HepG2 (cell line): ENCODE results near the gene KIF2C. TPM values are rescaled to one million over a fixed set of nuclear protein-coding genes. Genes with fewer than 3 reads are reported as not detected.

Experiments
- ATAC-seq: fragments of 200-7000 bp; cut with Tn5 transposase; 3 replicates; pipeline ENCODE4 v1.9.1; 2020; ENCODE audit warnings: mild to moderate bottlenecking, moderate library complexity
- BruUV-seq: library from RNA; stranded (reverse); fragments of 400-500 nt; replicated peaks from 2 replicates; lab custom pipeline; 2021; lab: Mats Ljungman, UMichigan
- CTCF ChIA-PET: fragments of 300-600 bp; formaldehyde crosslinking; extraction: SDS; loops from one replicate; lab custom pipeline; 2021; ENCODE audit warnings: low total read pairs, inconsistent platforms, low intra/inter-chr PET ratio; lab: Yijun Ruan, JAX
- POLR2A ChIA-PET: fragments of 350-600 bp; sonication (Branson Sonifier 250); formaldehyde crosslinking; loops from one replicate; lab custom pipeline; 2020; ENCODE audit warnings: antibody characterized with exemption, inconsistent platforms; lab: Yijun Ruan, JAX
- DNase-seq: peaks from one replicate; pipeline ENCODE4 v3.0.0-alpha.2; 2015; ENCODE audit warnings: low spot score
- FAIRE-seq: peaks from 3 replicates; lab custom pipeline; 2011; peaks lifted over from hg19 to GRCh38; lab: Jason Lieb, UNC
- H2AFZ ChIP-seq: one replicate; pipeline ENCODE4 v1.6.1; 2011; ENCODE audit warnings: low read length, inconsistent platforms
- H3K27ac ChIP-seq: fragments of 300-600 bp; 3 replicates; pipeline ENCODE4 v1.8.0; 2011; ENCODE audit warnings: mixed run types, mild to moderate bottlenecking, mixed read lengths, low read length, inconsistent platforms; ENCODE audit not compliant: insufficient read depth; ENCODE audit errors: extremely low read length
- H3K27me3 ChIP-seq, 2 experiments: fragments of 200-600 bp in 1 of 2; 2 replicates in 1 of 2; 3 replicates in 1 of 2; pipeline versions ENCODE4 v1.6.0 to v1.8.0; 2011; ENCODE audit warnings: low read length in 2 of 2, mild to moderate bottlenecking in 2 of 2, moderate library complexity in 2 of 2, inconsistent platforms in 1 of 2; ENCODE audit not compliant: insufficient read depth in 2 of 2, control insufficient read depth in 1 of 2
- H3K36me3 ChIP-seq, 2 experiments: fragments of 200-600 bp in 1 of 2; replicated peaks in 1 of 2; 2 replicates in 1 of 2; 3 replicates in 1 of 2; pipeline versions ENCODE4 v1.5.1 to v1.8.0; 2011; ENCODE audit warnings: low read length in 2 of 2, inconsistent platforms in 1 of 2; ENCODE audit not compliant: insufficient read depth in 2 of 2, control insufficient read depth in 1 of 2
- H3K4me1 ChIP-seq: 2 replicates; pipeline ENCODE4 v1.5.1; 2012; ENCODE audit warnings: low read length, inconsistent platforms; ENCODE audit not compliant: insufficient read depth
- H3K4me2 ChIP-seq: 2 replicates; pipeline ENCODE4 v1.6.0; 2011; ENCODE audit warnings: low read depth, low read length, inconsistent platforms
- H3K4me3 ChIP-seq, 3 experiments: fragments of 200-600 bp in 1 of 3; sonication (generic), shearing (Covaris generic) in 1 of 3; replicated peaks in 1 of 3; 2 replicates each; pipeline ENCODE4 v1.5.1; 2011 to 2016; ENCODE audit warnings: low read length in 3 of 3, inconsistent platforms in 2 of 3, low read depth in 2 of 3, mild to moderate bottlenecking in 2 of 3, control low read depth in 1 of 3, mixed read lengths in 1 of 3; ENCODE audit not compliant: insufficient read depth in 1 of 3
- H3K79me2 ChIP-seq: one replicate; pipeline ENCODE4 v1.6.1; 2011; ENCODE audit warnings: low read length, inconsistent platforms; ENCODE audit not compliant: insufficient read depth
- H3K9ac ChIP-seq: 2 replicates; pipeline ENCODE4 v1.6.0; 2011; ENCODE audit warnings: mild to moderate bottlenecking, low read depth, low read length, inconsistent platforms; ENCODE audit not compliant: insufficient read depth
- H3K9me3 ChIP-seq: 2 replicates; pipeline ENCODE4 v1.5.1; 2012; ENCODE audit warnings: mild to moderate bottlenecking, low read length
- H4K20me1 ChIP-seq: 2 replicates; pipeline ENCODE4 v1.6.0; 2011; ENCODE audit warnings: inconsistent platforms, mild to moderate bottlenecking, low read length, moderate library complexity; ENCODE audit not compliant: insufficient read depth
- CHCHD3 ChIP-seq: sonication (generic); formaldehyde crosslinking; IDR thresholded peaks from 2 replicates; pipeline ENCODE4 v1.8.0; 2022; ENCODE audit warnings: mild to moderate bottlenecking, missing genetic modification reagents, moderate library complexity
- FOXP4 ChIP-seq: sonication (generic); formaldehyde crosslinking; IDR thresholded peaks from 2 replicates; pipeline ENCODE4 v1.4.0; 2020; ENCODE audit warnings: missing genetic modification reagents
- GPN1 ChIP-seq: sonication (generic); formaldehyde crosslinking; IDR thresholded peaks from 2 replicates; pipeline ENCODE4 v1.5.1; 2020; ENCODE audit warnings: missing genetic modification reagents, borderline replicate concordance
- HMG20A ChIP-seq: IDR thresholded peaks from 2 replicates; pipeline ENCODE4 v1.6.1; 2016; ENCODE audit warnings: borderline replicate concordance
- IKZF1 ChIP-seq: fragments of 450-650 bp; IDR thresholded peaks from 2 replicates; pipeline ENCODE4 v1.7.1; 2016
- IKZF5 ChIP-seq: IDR thresholded peaks from 2 replicates; pipeline ENCODE4 v1.6.1; 2018; ENCODE audit warnings: missing genetic modification reagents, mild to moderate bottlenecking, missing compliant biosample characterization
- ISL2 ChIP-seq: sonication (generic); formaldehyde crosslinking; IDR thresholded peaks from 2 replicates; pipeline ENCODE4 v1.5.0; 2020; ENCODE audit warnings: missing genetic modification reagents
- NR2F1 ChIP-seq, 2 experiments: fragments of 450-650 bp in 1 of 2; formaldehyde crosslinking in 1 of 2; IDR thresholded peaks; 2 replicates each; pipeline versions ENCODE4 v1.5.0 to v1.6.1; 2016 to 2020; ENCODE audit warnings: mild to moderate bottlenecking in 1 of 2, missing compliant biosample characterization in 1 of 2, missing genetic modification reagents in 1 of 2, moderate library complexity in 1 of 2
- ONECUT2 ChIP-seq: sonication (generic); formaldehyde crosslinking; IDR thresholded peaks from 2 replicates; pipeline ENCODE4 v1.4.0; 2020; ENCODE audit warnings: missing genetic modification reagents
- PRPF4 ChIP-seq: fragments of 200-400 bp; formaldehyde crosslinking; IDR thresholded peaks from 2 replicates; pipeline ENCODE4 v1.6.1; 2016; ENCODE audit warnings: low read length, low read depth; ENCODE audit not compliant: poor library complexity, severe bottlenecking
- TEAD3 ChIP-seq: optimal IDR thresholded peaks from 2 replicates; pipeline ENCODE3; 2016; ENCODE audit warnings: borderline replicate concordance
- TEF ChIP-seq: sonication (generic); formaldehyde crosslinking; IDR thresholded peaks from 2 replicates; pipeline ENCODE4 v1.5.0; 2020; ENCODE audit warnings: missing genetic modification reagents
- ZBTB33 ChIP-seq: sonication (generic); formaldehyde crosslinking; IDR thresholded peaks from 2 replicates; pipeline ENCODE4 v1.4.0; 2020; ENCODE audit warnings: missing genetic modification reagents
- ZBTB7A ChIP-seq: sonication (generic); formaldehyde crosslinking; IDR thresholded peaks from 2 replicates; pipeline ENCODE4 v1.8.0; 2022; ENCODE audit warnings: mild to moderate bottlenecking, missing genetic modification reagents
- ZNF251 ChIP-seq: sonication (generic); formaldehyde crosslinking; IDR thresholded peaks from 2 replicates; pipeline ENCODE4 v1.9.0; 2021; ENCODE audit warnings: mild to moderate bottlenecking, missing genetic modification reagents
- ZNF343 ChIP-seq: sonication (generic); formaldehyde crosslinking; IDR thresholded peaks from 2 replicates; pipeline ENCODE4 v1.4.0; 2020; ENCODE audit warnings: mild to moderate bottlenecking, missing genetic modification reagents
- ZNF44 ChIP-seq: sonication (generic); formaldehyde crosslinking; IDR thresholded peaks from 2 replicates; pipeline ENCODE4 v1.5.1; 2020; ENCODE audit warnings: mild to moderate bottlenecking, missing genetic modification reagents
- ZNF580 ChIP-seq: IDR thresholded peaks from 2 replicates; pipeline ENCODE4 v1.6.1; 2016; ENCODE audit warnings: low read depth, borderline replicate concordance
- ZNF605 ChIP-seq: sonication (generic); formaldehyde crosslinking; IDR thresholded peaks from 2 replicates; pipeline ENCODE4 v1.8.0; 2022; ENCODE audit warnings: mild to moderate bottlenecking, missing genetic modification reagents
- ZNF629 ChIP-seq: sonication (generic); formaldehyde crosslinking; conservative IDR thresholded peaks from 2 replicates; pipeline ENCODE4 v1.5.0; 2020; ENCODE audit warnings: missing genetic modification reagents
- WGBS: methylation state at CpG from one replicate; pipeline ENCODE4 v1.1.6; 2017; ENCODE audit warnings: low lambda C conversion rate; 5-methylcytosine and 5-hydroxymethylcytosine counted together
- in situ Hi-C: cut with HindIII; loops from 2 replicates; pipeline ENCODE4 v1.10.0; 2017; ENCODE audit warnings: low pct_unique_long_range_greater_than_20kb; ENCODE audit not compliant: extremely low pct_ligation_motif_present
- intact Hi-C: fragments of 100-400 bp; cut with micrococcal nuclease; formaldehyde crosslinking; loops from one replicate; pipeline ENCODE4 v1.10.0; 2022; ENCODE audit not compliant: unreplicated experiment
- polyA plus RNA-seq, 8 experiments: library from polyadenylated mRNA; depleted of rRNA in 3 of 8; stranded (reverse) in 7 of 8; unstranded in 1 of 8; fragments of >200 nt; fragmentation: Illumina TruSeq in 4 of 8; extraction: Trizol in 4 of 8; gene quantifications; 2 replicates each; pipeline versions ENCODE4 v1.2.1 to v1.2.3, GENCODE V29; 2011 to 2016; ENCODE audit warnings: low read depth in 4 of 8, missing spikeins in 1 of 8, mixed read lengths in 1 of 8; ENCODE audit not compliant: insufficient read depth in 1 of 8
- total RNA-seq, 5 experiments: library from RNA; depleted of rRNA; stranded (reverse); fragments of >200 nt; fragmentation: Illumina TruSeq; extraction: Trizol; gene quantifications; 2 replicates each; pipeline ENCODE4 v1.2.3, GENCODE V29; 2016; ENCODE audit warnings: low read depth in 1 of 5

The KIF2C gene
- total and polyA plus RNA-seq, 2 of the 13 experiments (the other 11 are each of a cell fraction or from before 2014, with no cell fraction given) = 29.7 to 53.7 TPM

- H3K36me3 ChIP-seq = peaks cover 0 to 6% of the 10 kb centered on the region in 2 experiments; a peak in 3 of 5 replicates
- H3K79me2 ChIP-seq = peaks cover 2% of the 10 kb centered on the region
- CTCF ChIA-PET = no interaction called here
- ATAC-seq = peak; percentile 3
- peaks cover 55% of the 10 kb centered on the region for H3K4me1 ChIP-seq
- H3K4me3 ChIP-seq = peak overlapping the region; percentile 54 to 79 (median 61); a peak in 5 of 6 replicates
- DNase-seq = no peak
- intact Hi-C loops = loop anchor here (5.0 kb wide), 2 partner anchors 34 to 51 kb away; partner anchors contain the start of gene RNU5D-1
- FAIRE-seq = no peak
- no TSS peak for BruUV-seq
- in situ Hi-C loops = no loop called here
- POLR2A ChIA-PET = interaction anchor here (0.6 to 3.6 kb wide), 12 partner anchors 8 to 520 kb away, joined by 3 to 47 read pairs (median 4); partner anchors contain the start of genes BTBD19, DYNLT4, EIF2B3 and PLK3
- peak overlapping the region; percentile 83 for H3K9ac ChIP-seq
- H3K4me2 ChIP-seq = peak overlapping the region; percentile 76
- H3K27ac ChIP-seq = peak overlapping the region; percentile 71
- peaks cover 3 to 13% of the 10 kb centered on the region in 2 experiments; a peak in 2 of 5 replicates for H3K27me3 ChIP-seq
- H3K9me3 ChIP-seq = no peaks in the 10 kb centered on the region
- peaks cover 6% of the 10 kb centered on the region for H4K20me1 ChIP-seq
- WGBS = 37% methylated on average over 8 of the region's 8 CpGs
- H2AFZ ChIP-seq = no peak overlapping the region
- TF ChIP-seq CHCHD3 = no peak
- TF ChIP-seq ZBTB33 (CRISPR knock-in tag) = 0 out of 2 replicates have a peak, but pooled peaks have one; percentile 1
- TF ChIP-seq ZNF629 (CRISPR knock-in tag) = 0 out of 2 replicates have a peak, but pooled peaks have one; percentile 6
- no peak for TF ChIP-seq IKZF5 (CRISPR knock-in tag)
- TF ChIP-seq ZNF251 (CRISPR knock-in tag) = no peak
- TF ChIP-seq ONECUT2 (CRISPR knock-in tag) = no peak
- TF ChIP-seq ISL2 (CRISPR knock-in tag) = 0 out of 2 replicates have a peak, but pooled peaks have one; percentile 9
- no peak for TF ChIP-seq GPN1
- TF ChIP-seq NR2F1 (CRISPR knock-in tag; IDR thresholded peaks at IDR 0.05) = no peak
- TF ChIP-seq PRPF4 = no peak
- TF ChIP-seq IKZF1 = no peak
- TF ChIP-seq ZBTB7A = no peak
- no peak for TF ChIP-seq HMG20A (CRISPR knock-in tag)
- no peak for TF ChIP-seq ZNF44 (CRISPR knock-in tag)
- TF ChIP-seq ZNF580 (CRISPR knock-in tag) = no peak
- TF ChIP-seq TEAD3 (CRISPR knock-in tag) = peak; percentile 8
- TF ChIP-seq FOXP4 (CRISPR knock-in tag) = no peak
- no peak for TF ChIP-seq ZNF343
- no peak for TF ChIP-seq TEF (CRISPR knock-in tag)
- no peak for TF ChIP-seq ZNF605 (CRISPR knock-in tag)
These were observed 44.1 kb downstream of the KIF2C start for GRCh38 chr1:44783697-44784093.
